Neural crest cell (in vitro differentiated cells): ENCODE results near the gene SH3RF3. TPM values are rescaled to one million over a fixed set of nuclear protein-coding genes. Genes with fewer than 3 reads are reported as not detected.

ENCODE experiments used
- DNase-seq: peaks from one replicate; pipeline ENCODE4 v3.0.0; 2021; ENCODE audit warnings: low read depth, mixed read lengths, low spot score
- H3K27ac Mint-ChIP-seq: one replicate; pipeline ENCODE4 v1.8.0; 2021; ENCODE audit warnings: mild to moderate bottlenecking, mixed read lengths; ENCODE audit not compliant: unreplicated experiment
- H3K27me3 Mint-ChIP-seq: 2 replicates; pipeline ENCODE4 v1.8.0; 2021; ENCODE audit warnings: low read depth, mild to moderate bottlenecking, mixed read lengths
- H3K36me3 Mint-ChIP-seq: 2 replicates; pipeline ENCODE4 v1.8.0; 2021; ENCODE audit warnings: low read depth, mild to moderate bottlenecking, mixed read lengths
- H3K4me1 Mint-ChIP-seq: 2 replicates; pipeline ENCODE4 v1.8.0; 2021; ENCODE audit warnings: mixed read lengths
- H3K4me3 Mint-ChIP-seq: one replicate; pipeline ENCODE4 v1.8.0; 2021; ENCODE audit warnings: mild to moderate bottlenecking, mixed read lengths
- H3K9me3 Mint-ChIP-seq: 2 replicates; pipeline ENCODE4 v1.8.0; 2021; ENCODE audit warnings: mixed read lengths
- CTCF ChIP-seq: fragments of 200-600 bp; sonication (generic); conservative IDR thresholded peaks from 2 replicates; pipeline ENCODE4 v1.5.0; 2021; ENCODE audit warnings: antibody characterized with exemption, mild to moderate bottlenecking
- total RNA-seq: library from RNA; stranded (reverse); gene quantifications from 2 replicates; pipeline ENCODE4 v1.2.1, GENCODE V29; 2021

Gene SH3RF3
- total RNA-seq, 1 donor from 2014 or later: 0.70 TPM

- no peaks in the 10 kb centered on the region for H3K27me3 Mint-ChIP-seq
- no peak overlapping the region for H3K4me3 Mint-ChIP-seq
- H3K4me1 Mint-ChIP-seq: peaks cover 10% of the 10 kb centered on the region
- H3K36me3 Mint-ChIP-seq: no peaks in the 10 kb centered on the region
- no peak overlapping the region for H3K27ac Mint-ChIP-seq
- no peak for TF ChIP-seq CTCF
- H3K9me3 Mint-ChIP-seq: no peaks in the 10 kb centered on the region
- no peak for DNase-seq
These were observed 357.9 kb downstream of the SH3RF3 start for GRCh38 chr2:109486711-109487535.

DNA sequence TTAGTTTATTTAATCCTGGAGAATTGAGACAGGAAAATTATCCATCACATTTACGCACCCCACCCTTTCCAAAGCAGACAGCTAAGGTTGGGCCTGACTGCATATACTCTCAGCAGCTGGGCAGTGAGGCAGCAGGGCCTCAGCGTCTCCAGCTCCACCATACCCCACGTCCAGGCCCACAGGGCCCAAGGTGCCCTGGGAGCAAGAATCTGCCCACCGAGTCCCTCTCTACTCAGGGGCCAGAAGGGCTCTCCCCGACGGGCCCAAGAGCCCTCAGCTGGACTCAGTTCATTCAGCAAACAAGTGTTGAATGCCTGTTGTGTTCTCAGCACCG is 358.5 kb downstream of the SH3RF3 start:
- TF ChIP-seq CTCF: no peak
- Mint-ChIP-seq H3K4me1 (peaks cover 6% of the 10 kb centered on the region), H3K4me3 (no peak overlapping the region), H3K27ac (no peak overlapping the region), H3K36me3 (no peaks in the 10 kb centered on the region), H3K27me3 (no peaks in the 10 kb centered on the region), H3K9me3 (no peaks in the 10 kb centered on the region)
- DNase-seq: no peak

GRCh38 chr2:109487871-109488655 is 359.1 kb downstream of the SH3RF3 start:
- Mint-ChIP-seq H3K4me1 (peaks cover under 1% of the 10 kb centered on the region), H3K4me3 (no peak overlapping the region), H3K9me3 (no peaks in the 10 kb centered on the region), H3K36me3 (no peaks in the 10 kb centered on the region), H3K27me3 (no peaks in the 10 kb centered on the region), H3K27ac (peak overlapping the region; percentile 73)
- DNase-seq: no peak
- TF ChIP-seq CTCF: no peak

GRCh38 chr2:109489296-109489695 is 360.3 kb downstream of the SH3RF3 start:
- no peak for DNase-seq
- Mint-ChIP-seq H3K27me3 (no peaks in the 10 kb centered on the region), H3K27ac (no peak overlapping the region), H3K4me1 (no peaks in the 10 kb centered on the region), H3K9me3 (no peaks in the 10 kb centered on the region), H3K36me3 (no peaks in the 10 kb centered on the region), H3K4me3 (no peak overlapping the region)
- TF ChIP-seq CTCF: no peak

GRCh38 chr2:109493176-109493935 is 364.4 kb downstream of the SH3RF3 start:
- TF ChIP-seq CTCF: no peak
- H3K27me3 Mint-ChIP-seq: no peaks in the 10 kb centered on the region
- no peak overlapping the region for H3K27ac Mint-ChIP-seq
- no peak overlapping the region for H3K4me3 Mint-ChIP-seq
- no peaks in the 10 kb centered on the region for H3K4me1 Mint-ChIP-seq
- DNase-seq: no peak
- H3K9me3 Mint-ChIP-seq: peaks cover 3% of the 10 kb centered on the region
- H3K36me3 Mint-ChIP-seq: no peaks in the 10 kb centered on the region
